ENCODE measurements around the gene TNKS1BP1. TPM values are rescaled to one million over a fixed set of nuclear protein-coding genes. Genes with fewer than 3 reads are reported as not detected.
A peak's percentile ranks its signal among the peaks of the same experiment; 100 is the strongest.

Gene TNKS1BP1
- total and polyA plus RNA-seq, 4 experiments from 2014 or later: 0.52 to 23.7 (median 10.9) TPM

GRCh38 chr11:57353852-57354251, 29.1 kb upstream of the TNKS1BP1 start:
- Mint-ChIP-seq H3K4me1 (peaks cover 0 to 5% (median 2%) of the 10 kb centered on the region in 4 donors), H3K36me3 (no peaks in the 10 kb centered on the region), H3K4me3 (no peak overlapping the region), H3K9me3 (peaks cover 0 to 2% (median 0%) of the 10 kb centered on the region in 8 donors), H3K27me3 (peaks cover 7 to 12% of the 10 kb centered on the region in 2 donors), H3K27ac (no peak overlapping the region)
- no peak overlapping the region for H3K4me3 ChIP-seq (ENCODE audit: low read length in 2 of 2)
- no peaks in the 10 kb centered on the region for H3K4me1 ChIP-seq (ENCODE audit: insufficient read depth, low read length)
- ChIA-PET CTCF (ENCODE audit: partially characterized antibody) (interaction anchor here (0.7 to 1.5 kb wide), 5 partner anchors 11 to 291 kb away, joined by 3 to 6 read pairs (median 3); no protein-coding TSS in a partner anchor), POLR2A (ENCODE audit: partially characterized antibody) (no interaction called here)
- H3K27me3 ChIP-seq (ENCODE audit: insufficient read depth, low read length): no peaks in the 10 kb centered on the region
- DNase-seq: no peak
- intact Hi-C loops (cut with micrococcal nuclease): no loop called here
- no peaks in the 10 kb centered on the region for H3K9me3 ChIP-seq (ENCODE audit: control insufficient read depth in 1 of 2, low read length in 2 of 2)
- no peaks in the 10 kb centered on the region for H3K36me3 ChIP-seq (ENCODE audit: insufficient read depth, low read length)
- no peak overlapping the region for H3K27ac ChIP-seq (ENCODE audit: low read depth, low read length)

GRCh38 chr11:57353446-57353845, 28.7 kb upstream of the TNKS1BP1 start:
- H3K36me3 ChIP-seq (ENCODE audit: insufficient read depth, low read length): no peaks in the 10 kb centered on the region
- H3K4me1 ChIP-seq (ENCODE audit: insufficient read depth, low read length): no peaks in the 10 kb centered on the region
- H3K4me3 ChIP-seq (ENCODE audit: low read length in 2 of 2): no peak overlapping the region
- H3K27ac ChIP-seq (ENCODE audit: low read depth, low read length): no peak overlapping the region
- Mint-ChIP-seq H3K4me1 (peaks cover 0 to 5% (median 2%) of the 10 kb centered on the region in 4 donors), H3K36me3 (no peaks in the 10 kb centered on the region), H3K27me3 (peaks cover 7 to 12% of the 10 kb centered on the region in 2 donors), H3K27ac (peak overlapping the region in 1 of 7 donors; percentile 12), H3K9me3 (peaks cover 0 to 2% (median 0%) of the 10 kb centered on the region in 8 donors), H3K4me3 (no peak overlapping the region)
- ChIA-PET POLR2A (ENCODE audit: partially characterized antibody) (no interaction called here), CTCF (ENCODE audit: partially characterized antibody) (interaction anchor here (0.6 to 1.5 kb wide), 6 partner anchors 10 to 291 kb away, joined by 3 to 6 read pairs (median 3); no protein-coding TSS in a partner anchor)
- intact Hi-C loops (cut with micrococcal nuclease): no loop called here
- no peak for DNase-seq
- H3K27me3 ChIP-seq (ENCODE audit: insufficient read depth, low read length): no peaks in the 10 kb centered on the region
- no peaks in the 10 kb centered on the region for H3K9me3 ChIP-seq (ENCODE audit: control insufficient read depth in 1 of 2, low read length in 2 of 2)

GRCh38 chr11:57353036-57353435, 28.3 kb upstream of the TNKS1BP1 start:
- H3K36me3 Mint-ChIP-seq: no peaks in the 10 kb centered on the region
- H3K9me3 Mint-ChIP-seq: peaks cover 0 to 2% (median 0%) of the 10 kb centered on the region in 8 donors
- CTCF ChIA-PET (ENCODE audit: partially characterized antibody): interaction anchor here (0.6 to 1.5 kb wide), 7 partner anchors 10 to 447 kb away, joined by 3 to 6 read pairs (median 3); no protein-coding TSS in a partner anchor
- no peaks in the 10 kb centered on the region for H3K9me3 ChIP-seq (ENCODE audit: control insufficient read depth in 1 of 2, low read length in 2 of 2)
- no peak overlapping the region for H3K4me3 ChIP-seq (ENCODE audit: low read length in 2 of 2)
- H3K27ac ChIP-seq (ENCODE audit: low read depth, low read length): no peak overlapping the region
- no peaks in the 10 kb centered on the region for H3K4me1 ChIP-seq (ENCODE audit: insufficient read depth, low read length)
- H3K27me3 ChIP-seq (ENCODE audit: insufficient read depth, low read length): no peaks in the 10 kb centered on the region
- no peak overlapping the region for H3K4me3 Mint-ChIP-seq
- peak overlapping the region in 1 of 7 donors; percentile 12 for H3K27ac Mint-ChIP-seq
- peaks cover 0 to 5% (median 2%) of the 10 kb centered on the region in 4 donors for H3K4me1 Mint-ChIP-seq
- intact Hi-C loops (cut with micrococcal nuclease): no loop called here
- DNase-seq: no peak
- POLR2A ChIA-PET (ENCODE audit: partially characterized antibody): no interaction called here
- no peaks in the 10 kb centered on the region for H3K36me3 ChIP-seq (ENCODE audit: insufficient read depth, low read length)
- H3K27me3 Mint-ChIP-seq: peaks cover 7 to 12% of the 10 kb centered on the region in 2 donors

- H3K4me3 Mint-ChIP-seq: peak overlapping the region in 1 of 8 donors; percentile 64
- H3K27ac Mint-ChIP-seq: peak overlapping the region in 1 of 7 donors; percentile 32
- ChIA-PET POLR2A (ENCODE audit: partially characterized antibody) (interaction anchor here (0.6 kb wide), 1 partner anchor 50 kb away, joined by 3 read pairs; no protein-coding TSS in a partner anchor), CTCF (ENCODE audit: partially characterized antibody) (interaction anchor here (0.6 to 8.0 kb wide), 8 partner anchors 10 to 305 kb away, joined by 3 to 70 read pairs (median 4); partner anchors contain the start of genes P2RX3 and SSRP1)
- Histone ChIP-seq H3K9me3 (ENCODE audit: control insufficient read depth in 1 of 2, low read length in 2 of 2) (no peaks in the 10 kb centered on the region), H3K4me3 (ENCODE audit: low read length in 2 of 2) (no peak overlapping the region), H3K36me3 (ENCODE audit: insufficient read depth, low read length) (no peaks in the 10 kb centered on the region), H3K27ac (ENCODE audit: low read depth, low read length) (no peak overlapping the region), H3K27me3 (ENCODE audit: insufficient read depth, low read length) (no peaks in the 10 kb centered on the region), H3K4me1 (ENCODE audit: insufficient read depth, low read length) (peaks cover 4% of the 10 kb centered on the region)
- no peaks in the 10 kb centered on the region for H3K36me3 Mint-ChIP-seq
- peaks cover 5% of the 10 kb centered on the region in 2 donors for H3K27me3 Mint-ChIP-seq
- peak; percentile 34 to 48 (median 44) for DNase-seq
- peaks cover 0 to 2% (median 0%) of the 10 kb centered on the region in 8 donors for H3K9me3 Mint-ChIP-seq
- intact Hi-C loops (cut with micrococcal nuclease): loop anchor here (5.0 to 10.0 kb wide), 6 partner anchors 78 to 1438 kb away; partner anchors contain the start of genes SLC43A3 and UBE2L6
- peaks cover 0 to 5% (median 3%) of the 10 kb centered on the region in 4 donors for H3K4me1 Mint-ChIP-seq
These were observed 24.9 kb upstream of the TNKS1BP1 start for GRCh38 chr11:57349491-57350274.

- Histone ChIP-seq H3K27me3 (ENCODE audit: insufficient read depth, low read length) (no peaks in the 10 kb centered on the region), H3K4me1 (ENCODE audit: insufficient read depth, low read length) (peaks cover 4% of the 10 kb centered on the region), H3K27ac (ENCODE audit: low read depth, low read length) (no peak overlapping the region), H3K4me3 (ENCODE audit: low read length in 2 of 2) (no peak overlapping the region), H3K36me3 (ENCODE audit: insufficient read depth, low read length) (no peaks in the 10 kb centered on the region), H3K9me3 (ENCODE audit: control insufficient read depth in 1 of 2, low read length in 2 of 2) (no peaks in the 10 kb centered on the region)
- Mint-ChIP-seq H3K27ac (peak overlapping the region in 1 of 7 donors; percentile 74), H3K36me3 (no peaks in the 10 kb centered on the region), H3K9me3 (peaks cover 0 to 2% (median 0%) of the 10 kb centered on the region in 8 donors), H3K4me3 (no peak overlapping the region), H3K27me3 (peaks cover 2% of the 10 kb centered on the region in 2 donors), H3K4me1 (peaks cover 0 to 5% (median 3%) of the 10 kb centered on the region in 4 donors)
- intact Hi-C loops (cut with micrococcal nuclease): loop anchor here (5.0 to 10.0 kb wide), 6 partner anchors 79 to 1439 kb away; partner anchors contain the start of genes SLC43A3 and UBE2L6
- ChIA-PET CTCF (ENCODE audit: partially characterized antibody) (interaction anchor here (0.7 to 8.0 kb wide), 11 partner anchors 11 to 452 kb away, joined by 3 to 70 read pairs (median 4); partner anchors contain the start of genes P2RX3 and SSRP1), POLR2A (ENCODE audit: partially characterized antibody) (no interaction called here)
- DNase-seq: no peak
These were observed 24.0 kb upstream of the TNKS1BP1 start for GRCh38 chr11:57348636-57349313.

- intact Hi-C loops (cut with micrococcal nuclease): loop anchor here (5.0 to 10.0 kb wide), 6 partner anchors 79 to 1439 kb away; partner anchors contain the start of genes SLC43A3 and UBE2L6
- peaks cover 4% of the 10 kb centered on the region for H3K4me1 ChIP-seq (ENCODE audit: insufficient read depth, low read length)
- peaks cover 0 to 2% (median 0%) of the 10 kb centered on the region in 8 donors for H3K9me3 Mint-ChIP-seq
- ChIA-PET CTCF (ENCODE audit: partially characterized antibody) (interaction anchor here (1.0 to 8.0 kb wide), 11 partner anchors 11 to 453 kb away, joined by 3 to 70 read pairs (median 4); partner anchors contain the start of genes P2RX3 and SSRP1), POLR2A (ENCODE audit: partially characterized antibody) (no interaction called here)
- H3K36me3 Mint-ChIP-seq: no peaks in the 10 kb centered on the region
- no peak overlapping the region for H3K27ac ChIP-seq (ENCODE audit: low read depth, low read length)
- peaks cover 2% of the 10 kb centered on the region in 2 donors for H3K27me3 Mint-ChIP-seq
- no peaks in the 10 kb centered on the region for H3K27me3 ChIP-seq (ENCODE audit: insufficient read depth, low read length)
- no peak for DNase-seq
- no peak overlapping the region for H3K4me3 ChIP-seq (ENCODE audit: low read length in 2 of 2)
- H3K4me3 Mint-ChIP-seq: no peak overlapping the region
- no peaks in the 10 kb centered on the region for H3K9me3 ChIP-seq (ENCODE audit: control insufficient read depth in 1 of 2, low read length in 2 of 2)
- H3K4me1 Mint-ChIP-seq: peaks cover 0 to 5% (median 3%) of the 10 kb centered on the region in 4 donors
- no peak overlapping the region for H3K27ac Mint-ChIP-seq
- H3K36me3 ChIP-seq (ENCODE audit: insufficient read depth, low read length): no peaks in the 10 kb centered on the region
These were observed 23.3 kb upstream of the TNKS1BP1 start for GRCh38 chr11:57348052-57348451.
